Endometrial microvascular endothelial cells (primary cell): ENCODE measurements around the gene SIGLEC12. TPM values are rescaled to one million over a fixed set of nuclear protein-coding genes. Genes with fewer than 3 reads are reported as not detected.

ENCODE experiments used
- total RNA-seq: library from RNA; depleted of rRNA; stranded (reverse); fragments of >200 nt; gene quantifications from one replicate; pipeline ENCODE4 v1.2.3, GENCODE V29; 2015; ENCODE audit errors: inconsistent ontology term

The SIGLEC12 gene
- total RNA-seq, 1 donor from 2014 or later: not detected

Other genes with a start within 250 kb of the SIGLEC12 start
- gene IGLON5, start 190.2 kb downstream of the SIGLEC12 start, total RNA-seq: not detected
- not detected for gene VSIG10L, start 159.7 kb downstream of the SIGLEC12 start, total RNA-seq
- 87.7 TPM for gene ETFB, start 135.4 kb downstream of the SIGLEC12 start, total RNA-seq
- not detected for gene CLDND2, start 132.8 kb downstream of the SIGLEC12 start, total RNA-seq
- not detected for gene NKG7, start 129.1 kb downstream of the SIGLEC12 start, total RNA-seq
- gene LIM2, start 113.8 kb downstream of the SIGLEC12 start, total RNA-seq: not detected
- gene C19orf84, start 111.2 kb downstream of the SIGLEC12 start, total RNA-seq: not detected
- not detected for gene SIGLEC10, start 84.2 kb downstream of the SIGLEC12 start, total RNA-seq
- gene SIGLEC8, start 43.3 kb downstream of the SIGLEC12 start, total RNA-seq: not detected
- not detected for gene CEACAM18, start 23.3 kb downstream of the SIGLEC12 start, total RNA-seq
- gene SIGLEC6, start 29.9 kb upstream of the SIGLEC12 start, total RNA-seq: not detected
- 7.0 TPM for gene ZNF175, start 69.5 kb upstream of the SIGLEC12 start, total RNA-seq
- not detected for gene SIGLEC5, start 128.6 kb upstream of the SIGLEC12 start, total RNA-seq
- gene SIGLEC14, start 145.0 kb upstream of the SIGLEC12 start, total RNA-seq: 0.28 TPM
- gene SPACA6, start 191.5 kb upstream of the SIGLEC12 start, total RNA-seq: 21.5 TPM
- gene HAS1, start 222.2 kb upstream of the SIGLEC12 start, total RNA-seq: not detected